ENCODE data around the gene AARS1. TPM values are rescaled to one million over a fixed set of nuclear protein-coding genes. Genes with fewer than 3 reads are reported as not detected.
"Not testable (repeated sequence)": the region's sequence is repeated elsewhere in the genome, so short reads cannot be mapped to it uniquely, and the experiment has no call there.

The AARS1 gene
- total RNA-seq, 1 experiment from 2014 or later = 180 TPM

DNA sequence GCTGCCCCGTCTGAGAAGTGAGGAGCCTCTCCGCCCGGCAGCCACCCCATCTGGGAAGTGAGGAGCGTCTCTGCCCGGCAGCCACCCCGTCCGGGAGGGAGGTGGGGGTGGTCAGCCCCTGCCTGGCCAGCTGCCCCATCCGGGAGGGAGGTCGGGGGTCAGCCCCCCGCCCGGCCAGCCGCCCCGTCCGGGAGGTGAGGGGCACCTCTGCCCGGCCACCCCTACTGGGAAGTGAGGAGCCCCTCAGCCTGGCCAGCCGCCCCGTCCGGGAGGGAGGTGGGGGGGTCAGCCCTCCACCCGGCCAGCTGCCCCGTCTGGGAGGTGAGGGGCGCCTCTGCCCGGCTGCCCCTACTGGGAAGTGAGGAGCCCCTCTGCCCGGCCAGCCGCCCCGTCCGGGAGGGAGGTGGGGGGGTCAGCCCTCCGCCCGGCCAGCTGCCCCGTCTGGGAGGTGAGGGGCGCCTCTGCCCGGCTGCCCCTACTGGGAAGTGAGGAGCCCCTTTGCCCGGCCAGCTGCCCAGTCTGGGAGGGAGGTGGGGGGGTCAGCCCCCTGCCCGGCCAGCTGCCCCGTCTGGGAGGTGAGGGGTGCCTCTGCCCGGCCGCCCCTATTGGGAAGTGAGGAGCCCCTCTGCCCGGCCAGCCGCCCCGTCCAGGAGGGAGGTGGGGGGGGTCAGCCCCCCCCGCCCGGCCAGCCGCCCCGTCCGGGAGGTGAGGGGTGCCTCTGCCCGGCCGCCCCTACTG is 84.5 kb downstream of the AARS1 start:
- H3K27ac ChIP-seq; CTCF ChIA-PET; DNase-seq; H3K9me2 ChIP-seq (ENCODE audit: insufficient read depth); intact Hi-C loops (cut with micrococcal nuclease; ENCODE audit: unreplicated experiment); H3K36me3 ChIP-seq (ENCODE audit: low read depth); BruUV-seq (replicated peaks); H3K27me3 ChIP-seq (ENCODE audit: insufficient read depth, low read depth); H2AFZ ChIP-seq; H3K4me2 ChIP-seq; H4K20me1 ChIP-seq (ENCODE audit: insufficient read depth); H3F3A ChIP-seq (ENCODE audit: insufficient read depth, low read depth); H3K79me2 ChIP-seq (ENCODE audit: low read depth); H3K4me3 ChIP-seq; H3K4me1 ChIP-seq (replicated peaks; ENCODE audit: insufficient read depth); H3K9me3 ChIP-seq (ENCODE audit: insufficient read depth, low read depth); POLR2A ChIA-PET (ENCODE audit: unreplicated experiment): not testable (repeated sequence)

DNA sequence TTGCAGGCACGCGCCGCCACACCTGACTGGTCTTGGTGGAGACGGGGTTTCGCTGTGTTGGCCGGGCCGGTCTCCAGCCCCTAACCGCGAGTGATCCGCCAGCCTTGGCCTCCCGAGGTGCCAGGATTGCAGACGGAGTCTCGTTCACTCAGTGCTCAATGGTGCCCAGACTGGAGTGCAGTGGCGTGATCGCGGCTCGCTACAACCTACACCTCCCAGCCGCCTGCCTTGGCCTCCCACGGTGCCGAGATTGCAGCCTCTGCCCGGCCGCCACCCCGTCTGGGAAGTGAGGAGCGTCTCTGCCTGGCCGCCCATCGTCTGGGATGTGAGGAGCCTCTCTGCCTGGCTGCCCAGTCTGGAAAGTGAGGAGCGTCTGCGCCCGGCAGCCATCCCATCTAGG is 85.3 kb downstream of the AARS1 start:
- POLR2A ChIA-PET (ENCODE audit: unreplicated experiment); H2AFZ ChIP-seq; H3F3A ChIP-seq (ENCODE audit: insufficient read depth, low read depth); H3K27me3 ChIP-seq (ENCODE audit: insufficient read depth, low read depth); H3K9me2 ChIP-seq (ENCODE audit: insufficient read depth); H3K4me1 ChIP-seq (replicated peaks; ENCODE audit: insufficient read depth); intact Hi-C loops (cut with micrococcal nuclease; ENCODE audit: unreplicated experiment); H3K36me3 ChIP-seq (ENCODE audit: low read depth); H3K9me3 ChIP-seq (ENCODE audit: insufficient read depth, low read depth); H3K4me2 ChIP-seq; CTCF ChIA-PET; H3K4me3 ChIP-seq; H3K79me2 ChIP-seq (ENCODE audit: low read depth); BruUV-seq (replicated peaks); H3K27ac ChIP-seq; DNase-seq; H4K20me1 ChIP-seq (ENCODE audit: insufficient read depth): not testable (repeated sequence)

DNA sequence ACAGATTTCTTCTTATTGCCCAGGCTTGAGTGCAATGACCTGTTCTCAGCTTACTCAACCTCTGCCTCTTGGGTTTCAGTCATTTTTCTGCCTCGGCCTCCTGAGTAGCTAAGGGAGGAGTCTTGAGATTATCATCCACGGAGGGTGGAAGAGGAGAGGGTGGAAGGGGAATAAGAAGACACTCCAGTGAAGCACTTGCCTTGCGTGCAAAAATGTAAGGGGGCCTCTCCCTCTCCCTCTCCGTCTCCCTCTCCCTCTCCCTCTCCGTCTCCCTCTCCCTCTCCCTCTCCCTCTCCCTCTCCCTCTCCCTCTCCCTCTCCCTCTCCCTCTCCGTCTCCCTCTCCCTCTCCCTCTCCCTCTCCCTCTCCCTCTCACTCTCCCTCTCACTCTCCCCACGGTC is 85.8 kb downstream of the AARS1 start:
- H3K9me2 ChIP-seq (ENCODE audit: insufficient read depth); POLR2A ChIA-PET (ENCODE audit: unreplicated experiment): not testable (repeated sequence)

More for the DNA sequence above, 85.8 kb downstream of the AARS1 start:
- CTCF ChIA-PET; H3F3A ChIP-seq (ENCODE audit: insufficient read depth, low read depth); intact Hi-C loops (cut with micrococcal nuclease; ENCODE audit: unreplicated experiment); H3K79me2 ChIP-seq (ENCODE audit: low read depth); BruUV-seq (replicated peaks); H3K27me3 ChIP-seq (ENCODE audit: insufficient read depth, low read depth); H3K9me3 ChIP-seq (ENCODE audit: insufficient read depth, low read depth); H2AFZ ChIP-seq; H3K4me1 ChIP-seq (replicated peaks; ENCODE audit: insufficient read depth); H3K4me2 ChIP-seq; H3K27ac ChIP-seq; DNase-seq; H3K4me3 ChIP-seq; H4K20me1 ChIP-seq (ENCODE audit: insufficient read depth); H3K36me3 ChIP-seq (ENCODE audit: low read depth): not testable (repeated sequence)

Other genes starting within 250 kb of the AARS1 start
- gene PDPR, start 175.2 kb downstream of the AARS1 start, total RNA-seq (2021) = 48.8 and 61.5 TPM in 2 replicates
- 0.59 TPM in 1 of 2 replicates, not detected in the other for gene CLEC18C, start 115.7 kb downstream of the AARS1 start, total RNA-seq (2021)
- 16.5 and 17.8 TPM in 2 replicates for gene EXOSC6, start 37.6 kb downstream of the AARS1 start, total RNA-seq (2021)
- 40.1 and 42.1 TPM in 2 replicates for gene DDX19B, start 9.7 kb upstream of the AARS1 start, total RNA-seq (2021)
- 22.3 and 25.1 TPM in 2 replicates for gene DDX19A, start 57.4 kb upstream of the AARS1 start, total RNA-seq (2021)
- 9.7 and 13.7 TPM in 2 replicates for gene ST3GAL2, start 149.6 kb upstream of the AARS1 start, total RNA-seq (2021)
- 17.0 and 19.3 TPM in 2 replicates for gene FCSK, start 165.1 kb upstream of the AARS1 start, total RNA-seq (2021)
- 54.2 and 61.1 TPM in 2 replicates for gene COG4, start 234.0 kb upstream of the AARS1 start, total RNA-seq (2021)
- gene SF3B3, start 234.3 kb upstream of the AARS1 start, total RNA-seq (2021) = 326 and 339 TPM in 2 replicates